A549 (cell line): ENCODE results near the gene MRPS35. TPM values are rescaled to one million over a fixed set of nuclear protein-coding genes. Genes with fewer than 3 reads are reported as not detected.

Experiments
- ATAC-seq, 2 experiments: fragments of 200-7000 bp in 1 of 2; fragments of >200 bp in 1 of 2; cut with Nextera tagmentation in 1 of 2; cut with Tn5 transposase in 1 of 2; 3 replicates each; pipeline versions ENCODE4 v1.8.0 to v1.9.1; 2018 to 2020; ENCODE audit warnings: mild to moderate bottlenecking in 1 of 2, moderate library complexity in 1 of 2
- CTCF ChIA-PET: fragments of 300-600 bp; sonication (Branson Sonifier 250); formaldehyde crosslinking; extraction: SDS; loops from one replicate; lab custom pipeline; 2021; ENCODE audit warnings: antibody characterized with exemption, inconsistent platforms; lab: Yijun Ruan, JAX
- POLR2A ChIA-PET: fragments of 350-600 bp; formaldehyde crosslinking; extraction: SDS; loops from one replicate; lab custom pipeline; 2021; ENCODE audit warnings: antibody characterized with exemption, inconsistent platforms; lab: Yijun Ruan, JAX
- DNase-seq, 2 experiments: peaks; one replicate each; pipeline versions ENCODE4 v3.0.0 to v3.0.0-alpha.2; 2011 to 2016; ENCODE audit warnings: low read depth in 1 of 2, low spot score in 1 of 2
- FAIRE-seq: peaks from 2 replicates; lab custom pipeline; 2011; peaks lifted over from hg19 to GRCh38; lab: Jason Lieb, UNC
- H3K27ac ChIP-seq, 2 experiments: fragments of >200 bp; sonication (Bioruptor Twin); formaldehyde crosslinking; 3 replicates each; pipeline ENCODE4 v1.5.1; 2016 to 2017
- H3K4me1 ChIP-seq: fragments of >200 bp; sonication (Bioruptor Twin); formaldehyde crosslinking; 3 replicates; pipeline ENCODE4 v1.6.1; 2016
- H3K4me2 ChIP-seq: fragments of >200 bp; sonication (Bioruptor Twin); formaldehyde crosslinking; 3 replicates; pipeline ENCODE4 v1.6.1; 2016
- H3K4me3 ChIP-seq: fragments of >200 bp; sonication (Bioruptor Twin); formaldehyde crosslinking; 3 replicates; pipeline ENCODE4 v1.5.1; 2016
- H3K9me3 ChIP-seq: fragments of >200 bp; sonication (Bioruptor Twin); formaldehyde crosslinking; 3 replicates; pipeline ENCODE4 v1.6.1; 2016
- BHLHE40 ChIP-seq: IDR thresholded peaks from 2 replicates; pipeline ENCODE4 v1.6.1; 2012; ENCODE audit warnings: low read depth, low read length, inconsistent platforms
- CBX8 ChIP-seq: fragments of 200-600 bp; sonication (generic); IDR thresholded peaks from 2 replicates; pipeline ENCODE4 v1.6.1; 2016
- CHD2 ChIP-seq: fragments of 150-350 bp; IDR thresholded peaks from 2 replicates; pipeline ENCODE4 v1.6.1; 2014; ENCODE audit warnings: low read length; ENCODE audit not compliant: partially characterized antibody
- EHF ChIP-seq: fragments of 250-450 bp; sonication (Bioruptor Pico); IDR thresholded peaks from 2 replicates; pipeline ENCODE4 v1.5.0; 2020; ENCODE audit warnings: mild to moderate bottlenecking
- EHMT2 ChIP-seq: fragments of 200-600 bp; sonication (generic); IDR thresholded peaks from 2 replicates; pipeline ENCODE4 v1.6.1; 2016; ENCODE audit warnings: antibody characterized with exemption, low read depth, mild to moderate bottlenecking, moderate library complexity
- EP300 ChIP-seq, 2 experiments: fragments of >200 bp; sonication (Bioruptor Twin); formaldehyde crosslinking; IDR thresholded peaks; 2 replicates in 1 of 2; 3 replicates in 1 of 2; pipeline ENCODE4 v1.6.1; 2016 to 2017
- FOSL2 ChIP-seq, 2 experiments: fragments of 450-650 bp in 1 of 2; fragments of >200 bp in 1 of 2; sonication (Bioruptor Twin) in 1 of 2; formaldehyde crosslinking; IDR thresholded peaks; 2 replicates each; pipeline versions ENCODE4 v1.5.0 to v1.6.1; 2016 to 2020; ENCODE audit warnings: mild to moderate bottlenecking in 1 of 2, moderate library complexity in 1 of 2
- FOXS1 ChIP-seq: fragments of 250-450 bp; sonication (Bioruptor Pico); IDR thresholded peaks from 2 replicates; pipeline ENCODE4 v1.5.0; 2020; ENCODE audit warnings: mild to moderate bottlenecking, moderate library complexity
- HDAC2 ChIP-seq: fragments of 200-600 bp; sonication (generic); IDR thresholded peaks from 2 replicates; pipeline ENCODE4 v1.6.1; 2016
- HOXA7 ChIP-seq: fragments of 250-450 bp; sonication (Bioruptor Pico); IDR thresholded peaks from 2 replicates; pipeline ENCODE4 v1.5.0; 2020; ENCODE audit warnings: mild to moderate bottlenecking, moderate library complexity
- HOXB13 ChIP-seq: fragments of 250-450 bp; sonication (Bioruptor Pico); IDR thresholded peaks from 2 replicates; pipeline ENCODE4 v1.5.0; 2020; ENCODE audit warnings: low read depth, mild to moderate bottlenecking, moderate library complexity
- HOXB5 ChIP-seq: fragments of 250-450 bp; sonication (Bioruptor Pico); IDR thresholded peaks from 2 replicates; pipeline ENCODE4 v1.5.0; 2020; ENCODE audit warnings: mild to moderate bottlenecking, moderate library complexity
- JUN ChIP-seq, 2 experiments: fragments of >200 bp; sonication (Bioruptor Twin); formaldehyde crosslinking; IDR thresholded peaks; 2 replicates in 1 of 2; 3 replicates in 1 of 2; pipeline ENCODE4 v1.6.1; 2016 to 2017
- JUNB ChIP-seq: fragments of >200 bp; sonication (Bioruptor Twin); formaldehyde crosslinking; IDR thresholded peaks from 2 replicates; pipeline ENCODE4 v1.6.1; 2016
- KDM1A ChIP-seq: fragments of 200-600 bp; sonication (generic); IDR thresholded peaks from 2 replicates; pipeline ENCODE4 v1.6.1; 2016; ENCODE audit warnings: low read depth, mild to moderate bottlenecking
- KDM5A ChIP-seq: fragments of 200-600 bp; sonication (generic); IDR thresholded peaks from 2 replicates; pipeline ENCODE4 v1.6.1; 2016; ENCODE audit warnings: antibody characterized with exemption, mild to moderate bottlenecking
- MYC ChIP-seq: IDR thresholded peaks from 2 replicates; pipeline ENCODE4 v1.6.1; 2012; ENCODE audit warnings: mild to moderate bottlenecking, inconsistent platforms, low read length, improper control_type of control experiment, borderline replicate concordance
- NFE2L2 ChIP-seq: fragments of 150-350 bp; conservative IDR thresholded peaks from 2 replicates; pipeline ENCODE4 v1.6.1; 2014; ENCODE audit warnings: low read length
- NPAS2 ChIP-seq: fragments of 250-450 bp; sonication (Bioruptor Pico); IDR thresholded peaks from 2 replicates; pipeline ENCODE4 v1.8.0; 2022; ENCODE audit warnings: mild to moderate bottlenecking, moderate library complexity, borderline replicate concordance
- NR3C1 ChIP-seq: fragments of >200 bp; sonication (Bioruptor Twin); formaldehyde crosslinking; IDR thresholded peaks from 3 replicates; pipeline ENCODE4 v1.6.1; 2017
- PHF8 ChIP-seq: fragments of 200-600 bp; sonication (generic); IDR thresholded peaks from 2 replicates; pipeline ENCODE4 v1.6.1; 2016; ENCODE audit warnings: low read depth, mild to moderate bottlenecking, antibody characterized with exemption, moderate library complexity, borderline replicate concordance
- RARB ChIP-seq: fragments of 250-450 bp; sonication (Bioruptor Pico); IDR thresholded peaks from 2 replicates; pipeline ENCODE4 v1.8.0; 2021; ENCODE audit warnings: mild to moderate bottlenecking, moderate library complexity
- RCOR1 ChIP-seq: fragments of 150-350 bp; IDR thresholded peaks from 2 replicates; pipeline ENCODE4 v1.6.1; 2014; ENCODE audit warnings: antibody characterized with exemption, low read length, low read depth
- SMC3 ChIP-seq: fragments of >200 bp; sonication (Bioruptor Twin); formaldehyde crosslinking; IDR thresholded peaks from 3 replicates; pipeline ENCODE4 v1.6.1; 2018; ENCODE audit warnings: inconsistent platforms
- SREBF2 ChIP-seq: fragments of 450-650 bp; IDR thresholded peaks from 2 replicates; pipeline ENCODE4 v1.6.1; 2014; ENCODE audit warnings: mild to moderate bottlenecking, moderate library complexity
- TFCP2L1 ChIP-seq: fragments of 250-450 bp; sonication (Bioruptor Pico); IDR thresholded peaks from 2 replicates; pipeline ENCODE4 v1.5.0; 2021; ENCODE audit warnings: mild to moderate bottlenecking
- ZC3H11A ChIP-seq: fragments of 450-650 bp; IDR thresholded peaks from 2 replicates; pipeline ENCODE4 v1.6.1; 2014; ENCODE audit warnings: antibody characterized with exemption, mild to moderate bottlenecking
- ZFP36 ChIP-seq: fragments of 450-650 bp; IDR thresholded peaks from 2 replicates; pipeline ENCODE4 v1.6.1; 2014; ENCODE audit warnings: borderline replicate concordance; ENCODE audit not compliant: partially characterized antibody
- WGBS: methylation state at CpG from one replicate; pipeline ENCODE4 v1.1.6; 2017; ENCODE audit errors: missing lambda C conversion rate; 5-methylcytosine and 5-hydroxymethylcytosine counted together
- polyA plus RNA-seq, 4 experiments: library from polyadenylated mRNA; depleted of rRNA in 3 of 4; stranded (reverse); fragments of >200 nt; fragmentation: RNase III in 1 of 4; extraction: RNeasy Plus Mini Kit Qiagen cat#74134 plus additional on column Dnase treatment in 1 of 4; gene quantifications; 2 replicates in 3 of 4; 3 replicates in 1 of 4; pipeline ENCODE4 v1.2.3, GENCODE V29; 2011 to 2017
- TF ChIP-seq, protein P1 (sequence below): fragments of 250-450 bp; sonication (Bioruptor Pico); IDR thresholded peaks from 2 replicates; pipeline ENCODE4 v1.5.0; 2021; ENCODE audit warnings: mild to moderate bottlenecking, moderate library complexity, borderline replicate concordance
- TF ChIP-seq, protein P2 (sequence below): IDR thresholded peaks from 2 replicates; pipeline ENCODE4 v1.6.1; 2012
- TF ChIP-seq, protein P3 (sequence below): fragments of >200 bp; sonication (Bioruptor Twin); formaldehyde crosslinking; IDR thresholded peaks from 2 replicates; pipeline ENCODE4 v1.6.1; 2016
- TF ChIP-seq, protein P4 (sequence below): IDR thresholded peaks from 2 replicates; pipeline ENCODE4 v1.6.1; 2012; ENCODE audit warnings: low read depth, borderline replicate concordance
- TF ChIP-seq, protein P5 (sequence below): fragments of 250-450 bp; sonication (Bioruptor Pico); IDR thresholded peaks from 2 replicates; pipeline ENCODE4 v1.5.0; 2020; ENCODE audit warnings: low read depth, mild to moderate bottlenecking, moderate library complexity

Gene MRPS35
- polyA plus RNA-seq, 2 of the 4 experiments (the other 2 are of a cell fraction), result 104 to 186 TPM

DNA sequence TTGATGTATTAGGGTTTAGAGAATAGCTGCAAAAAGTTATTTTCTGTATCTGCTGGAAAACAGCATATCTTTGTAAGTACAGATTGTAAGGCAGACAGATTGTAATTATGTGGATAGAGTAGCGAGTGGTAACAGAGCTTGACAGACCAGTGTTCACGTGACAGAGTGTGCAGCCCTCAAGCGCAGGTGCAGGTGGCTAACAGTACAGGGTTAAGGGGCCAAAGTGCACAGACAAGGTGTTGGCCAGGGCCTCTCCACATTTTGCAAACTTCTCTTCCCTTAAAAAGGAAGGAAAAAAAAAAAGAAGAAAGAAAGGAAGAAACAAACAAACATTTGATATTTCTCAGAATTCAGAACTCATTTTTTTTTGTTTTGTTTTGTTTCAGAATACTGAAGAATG lies 44.2 kb downstream of the MRPS35 start:
- H3K27ac ChIP-seq, result no peak overlapping the region
- H3K4me1 ChIP-seq, result peaks cover 31% of the 10 kb centered on the region
- DNase-seq (no peak), ATAC-seq (no peak), FAIRE-seq (no peak)
- POLR2A ChIA-PET, result no interaction called here
- TF ChIP-seq ZFP36, result no peak
- no peak for TF ChIP-seq NR3C1
- no peak for TF ChIP-seq BHLHE40
- TF ChIP-seq, protein P1, sequence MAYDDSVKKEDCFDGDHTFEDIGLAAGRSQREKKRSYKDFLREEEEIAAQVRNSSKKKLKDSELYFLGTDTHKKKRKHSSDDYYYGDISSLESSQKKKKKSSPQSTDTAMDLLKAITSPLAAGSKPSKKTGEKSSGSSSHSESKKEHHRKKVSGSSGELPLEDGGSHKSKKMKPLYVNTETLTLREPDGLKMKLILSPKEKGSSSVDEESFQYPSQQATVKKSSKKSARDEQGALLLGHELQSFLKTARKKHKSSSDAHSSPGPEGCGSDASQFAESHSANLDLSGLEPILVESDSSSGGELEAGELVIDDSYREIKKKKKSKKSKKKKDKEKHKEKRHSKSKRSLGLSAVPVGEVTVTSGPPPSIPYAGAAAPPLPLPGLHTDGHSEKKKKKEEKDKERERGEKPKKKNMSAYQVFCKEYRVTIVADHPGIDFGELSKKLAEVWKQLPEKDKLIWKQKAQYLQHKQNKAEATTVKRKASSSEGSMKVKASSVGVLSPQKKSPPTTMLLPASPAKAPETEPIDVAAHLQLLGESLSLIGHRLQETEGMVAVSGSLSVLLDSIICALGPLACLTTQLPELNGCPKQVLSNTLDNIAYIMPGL (CRISPR knock-in tag), result no peak
- TF ChIP-seq EP300 (IDR thresholded peaks at IDR 0.05), result no peak
- no peak for TF ChIP-seq CHD2
- no peak for TF ChIP-seq FOSL2 (IDR thresholded peaks at IDR 0.05)
- no peak for TF ChIP-seq FOSL2 (CRISPR knock-in tag; IDR thresholded peaks at IDR 0.05)
- TF ChIP-seq, protein P2, sequence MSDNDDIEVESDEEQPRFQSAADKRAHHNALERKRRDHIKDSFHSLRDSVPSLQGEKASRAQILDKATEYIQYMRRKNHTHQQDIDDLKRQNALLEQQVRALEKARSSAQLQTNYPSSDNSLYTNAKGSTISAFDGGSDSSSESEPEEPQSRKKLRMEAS, result no peak
- no peak for TF ChIP-seq HOXB5 (CRISPR knock-in tag)
- TF ChIP-seq, protein P3, sequence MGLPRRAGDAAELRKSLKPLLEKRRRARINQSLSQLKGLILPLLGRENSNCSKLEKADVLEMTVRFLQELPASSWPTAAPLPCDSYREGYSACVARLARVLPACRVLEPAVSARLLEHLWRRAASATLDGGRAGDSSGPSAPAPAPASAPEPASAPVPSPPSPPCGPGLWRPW, result no peak
- H3K4me2 ChIP-seq, result no peak overlapping the region
- CTCF ChIA-PET, result interaction anchor here (0.9 to 1.4 kb wide), 3 partner anchors 16 to 186 kb away, joined by 3 to 7 read pairs (median 3); no protein-coding TSS in a partner anchor
- H3K9me3 ChIP-seq, result no peaks in the 10 kb centered on the region
- whole genome bisulfite sequencing, result 88% methylated on average over 3 of the region's 3 CpGs
- no peak overlapping the region for H3K4me3 ChIP-seq

DNA sequence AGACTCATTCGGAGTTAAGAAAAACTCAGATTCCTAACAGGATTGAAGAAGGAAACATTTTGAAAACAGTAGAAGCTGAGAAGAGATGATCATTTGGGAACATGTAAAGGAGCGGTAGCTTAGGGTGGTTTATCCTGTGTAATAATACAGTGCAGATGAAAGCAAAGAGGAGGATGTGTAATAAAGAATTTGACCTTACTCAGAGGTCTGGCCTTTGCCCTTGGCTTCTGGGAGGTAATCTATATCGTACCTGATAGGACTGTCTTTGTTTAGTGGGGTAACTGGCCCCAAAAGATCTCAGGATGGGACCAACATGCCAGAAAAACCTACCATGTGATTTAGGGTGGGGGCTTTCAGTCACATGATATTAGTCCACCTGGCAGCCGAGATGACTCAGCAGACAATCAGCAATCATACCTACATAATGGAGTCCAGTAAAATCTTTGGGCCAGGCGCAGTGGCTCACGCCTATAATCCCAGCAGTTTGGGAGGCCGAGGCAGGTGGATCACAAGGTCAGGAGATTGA lies 46.1 kb downstream of the MRPS35 start:
- DNase-seq (no peak), FAIRE-seq (no peak), ATAC-seq (no peak)
- TF ChIP-seq RCOR1, result no peak
- TF ChIP-seq MYC, result no peak
- no peak for TF ChIP-seq KDM1A
- no peak for TF ChIP-seq SMC3
- TF ChIP-seq FOSL2 (IDR thresholded peaks at IDR 0.05), result no peak
- TF ChIP-seq FOSL2 (CRISPR knock-in tag; IDR thresholded peaks at IDR 0.05), result no peak
- TF ChIP-seq RARB, result no peak
- TF ChIP-seq, protein P4, sequence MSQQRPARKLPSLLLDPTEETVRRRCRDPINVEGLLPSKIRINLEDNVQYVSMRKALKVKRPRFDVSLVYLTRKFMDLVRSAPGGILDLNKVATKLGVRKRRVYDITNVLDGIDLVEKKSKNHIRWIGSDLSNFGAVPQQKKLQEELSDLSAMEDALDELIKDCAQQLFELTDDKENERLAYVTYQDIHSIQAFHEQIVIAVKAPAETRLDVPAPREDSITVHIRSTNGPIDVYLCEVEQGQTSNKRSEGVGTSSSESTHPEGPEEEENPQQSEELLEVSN, result no peak
- TF ChIP-seq KDM5A, result no peak
- TF ChIP-seq HDAC2, result no peak
- no peak for TF ChIP-seq JUN (IDR thresholded peaks at IDR 0.05)
- TF ChIP-seq EHF (CRISPR knock-in tag), result no peak
- TF ChIP-seq HOXB13 (CRISPR knock-in tag), result no peak
- Histone ChIP-seq H3K27ac (peak overlapping the region in 1 of 2 experiments; percentile 48; a peak in 3 of 6 replicates), H3K4me2 (no peak overlapping the region), H3K4me3 (no peak overlapping the region), H3K4me1 (peaks cover 16% of the 10 kb centered on the region), H3K9me3 (no peaks in the 10 kb centered on the region)
- CTCF ChIA-PET, result interaction anchor here (1.2 kb wide), 1 partner anchor 24 kb away, joined by 3 read pairs; no protein-coding TSS in a partner anchor
- POLR2A ChIA-PET, result no interaction called here
- 90% methylated on average over 7 of the region's 7 CpGs for WGBS

DNA sequence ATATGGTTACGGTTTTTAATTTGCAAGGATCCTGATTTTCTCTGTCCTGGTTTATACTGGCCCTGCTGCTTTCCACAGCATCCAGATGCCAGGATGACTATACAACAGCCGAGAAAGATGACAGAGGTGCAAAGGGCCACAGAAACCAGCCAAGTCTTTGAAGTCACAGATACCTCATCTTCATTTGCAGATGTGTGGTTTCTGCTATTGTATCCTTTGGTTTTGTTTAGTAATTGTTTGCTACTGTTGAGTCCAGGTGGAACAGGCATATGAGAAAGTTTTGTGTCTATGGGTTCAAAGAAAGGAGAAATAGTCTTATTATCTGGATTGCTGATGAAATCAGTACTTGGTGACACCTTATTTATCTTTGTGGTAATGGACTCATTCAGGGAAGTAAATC lies 52.1 kb downstream of the MRPS35 start:
- TF ChIP-seq HOXA7 (no peak), EHMT2 (no peak), JUNB (no peak), ZFP36 (no peak), SREBF2 (no peak), PHF8 (no peak), ZC3H11A (no peak), RARB (no peak), NFE2L2 (no peak), TFCP2L1 (CRISPR knock-in tag) (no peak), EHF (CRISPR knock-in tag) (no peak), FOXS1 (CRISPR knock-in tag) (no peak), NPAS2 (no peak), CBX8 (no peak), SMC3 (no peak)
- TF ChIP-seq, protein P5, sequence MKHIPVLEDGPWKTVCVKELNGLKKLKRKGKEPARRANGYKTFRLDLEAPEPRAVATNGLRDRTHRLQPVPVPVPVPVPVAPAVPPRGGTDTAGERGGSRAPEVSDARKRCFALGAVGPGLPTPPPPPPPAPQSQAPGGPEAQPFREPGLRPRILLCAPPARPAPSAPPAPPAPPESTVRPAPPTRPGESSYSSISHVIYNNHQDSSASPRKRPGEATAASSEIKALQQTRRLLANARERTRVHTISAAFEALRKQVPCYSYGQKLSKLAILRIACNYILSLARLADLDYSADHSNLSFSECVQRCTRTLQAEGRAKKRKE, result no peak
- Histone ChIP-seq H3K27ac (no peak overlapping the region), H3K4me2 (no peak overlapping the region), H3K4me3 (no peak overlapping the region), H3K4me1 (no peaks in the 10 kb centered on the region), H3K9me3 (no peaks in the 10 kb centered on the region)
- POLR2A ChIA-PET, result no interaction called here
- FAIRE-seq, result no peak
- 90% methylated on average over 2 of the region's 2 CpGs for WGBS
- CTCF ChIA-PET, result no interaction called here
- no peak for ATAC-seq
- DNase-seq, result no peak
